GM12878 (cell line): Measurements from ENCODE around the gene DLX6. TPM values are rescaled to one million over a fixed set of nuclear protein-coding genes. Genes with fewer than 3 reads are reported as not detected.

Experiments
- ATAC-seq: fragments of 200-7000 bp; cut with Tn5 transposase; 3 replicates; pipeline ENCODE4 v1.9.1; 2020; ENCODE audit warnings: mild to moderate bottlenecking, moderate library complexity
- BruUV-seq: library from RNA; stranded (reverse); fragments of 400-500 nt; replicated peaks from 2 replicates; lab custom pipeline; 2021; lab: Mats Ljungman, UMichigan
- CTCF ChIA-PET: fragments of 300-600 bp; sonication (Branson Sonifier 250); formaldehyde crosslinking; extraction: SDS; loops from one replicate; lab custom pipeline; 2021; ENCODE audit warnings: inconsistent platforms; lab: Yijun Ruan, JAX
- POLR2A ChIA-PET: fragments of 350-600 bp; formaldehyde crosslinking; extraction: SDS; loops from one replicate; lab custom pipeline; 2021; ENCODE audit warnings: inconsistent platforms; lab: Charles Lee
- RAD21 ChIA-PET: fragments of 300-600 bp; sonication (Branson Sonifier 250); formaldehyde crosslinking; loops from one replicate; lab custom pipeline; 2023; ENCODE audit warnings: antibody characterized with exemption; ENCODE audit not compliant: unreplicated experiment; lab: Charles Lee
- SMC1A ChIA-PET: fragments of 300-600 bp; sonication (Branson Sonifier 250); formaldehyde crosslinking; loops from one replicate; lab custom pipeline; 2023; ENCODE audit not compliant: unreplicated experiment, uncharacterized antibody; lab: Charles Lee
- DNase-seq: peaks from one replicate; pipeline ENCODE4 v3.0.0-alpha.2; 2011; ENCODE audit warnings: low read depth, low spot score
- FAIRE-seq: peaks from 3 replicates; lab custom pipeline; 2011; peaks lifted over from hg19 to GRCh38; lab: Jason Lieb, UNC
- H2AFZ ChIP-seq: 2 replicates; pipeline ENCODE4 v1.6.0; 2011; ENCODE audit warnings: low read depth, low read length, control low read depth; ENCODE audit not compliant: control insufficient read depth
- H3K27ac ChIP-seq: 2 replicates; pipeline ENCODE4 v1.5.1; 2011; ENCODE audit warnings: control low read depth; ENCODE audit not compliant: control insufficient read depth, insufficient read depth
- H3K27me3 ChIP-seq, 2 experiments: replicated peaks in 1 of 2; 2 replicates each; pipeline versions ENCODE4 v1.6.0 to v1.6.1; 2011; ENCODE audit warnings: low read length in 1 of 2; ENCODE audit not compliant: control insufficient read depth in 2 of 2, insufficient read depth in 2 of 2
- H3K36me3 ChIP-seq, 2 experiments: 2 replicates each; pipeline ENCODE4 v1.5.1; 2011; ENCODE audit warnings: low read length in 1 of 2; ENCODE audit not compliant: control insufficient read depth in 2 of 2, insufficient read depth in 2 of 2
- H3K4me1 ChIP-seq: 2 replicates; pipeline ENCODE4 v1.6.1; 2011; ENCODE audit warnings: mild to moderate bottlenecking, low read length, moderate library complexity, mixed read lengths; ENCODE audit not compliant: control insufficient read depth, insufficient read depth
- H3K4me2 ChIP-seq: 2 replicates; pipeline ENCODE4 v1.6.0; 2011; ENCODE audit warnings: control low read depth; ENCODE audit not compliant: control insufficient read depth, insufficient read depth
- H3K4me3 ChIP-seq: fragments of 200-600 bp; sonication (generic); 2 replicates; pipeline ENCODE4 v1.5.1; 2016
- H3K79me2 ChIP-seq: 2 replicates; pipeline ENCODE4 v1.6.0; 2011; ENCODE audit warnings: low read length; ENCODE audit not compliant: control insufficient read depth, insufficient read depth
- H3K9ac ChIP-seq: 2 replicates; pipeline ENCODE4 v1.8.0; 2011; ENCODE audit warnings: low read length, control low read depth, mixed read lengths; ENCODE audit not compliant: control insufficient read depth, insufficient read depth
- H3K9me3 ChIP-seq: replicated peaks from 3 replicates; pipeline ENCODE4 v1.5.1; 2011; ENCODE audit warnings: mild to moderate bottlenecking, low read length; ENCODE audit not compliant: control insufficient read depth, insufficient read depth
- H4K20me1 ChIP-seq: 2 replicates; pipeline ENCODE4 v1.6.0; 2011; ENCODE audit not compliant: control insufficient read depth, insufficient read depth
- BRCA1 ChIP-seq: IDR thresholded peaks from 2 replicates; pipeline ENCODE4 v1.6.1; 2011; ENCODE audit warnings: low read depth, low read length, improper control_type of control experiment
- ELK1 ChIP-seq: IDR thresholded peaks from 2 replicates; pipeline ENCODE4 v1.6.1; 2012; ENCODE audit warnings: low read depth, low read length, improper control_type of control experiment
- GABPA ChIP-seq: IDR thresholded peaks from 2 replicates; pipeline ENCODE4 v1.6.1; 2014; ENCODE audit warnings: antibody characterized with exemption, low read depth, mild to moderate bottlenecking, inconsistent platforms
- HDAC2 ChIP-seq: fragments of 200-600 bp; sonication (generic); IDR thresholded peaks from 2 replicates; pipeline ENCODE4 v1.6.1; 2017
- IRF3 ChIP-seq: fragments of 450-650 bp; IDR thresholded peaks from 2 replicates; pipeline ENCODE4 v1.6.1; 2014; ENCODE audit warnings: mild to moderate bottlenecking
- NFIC ChIP-seq: IDR thresholded peaks from 2 replicates; pipeline ENCODE4 v1.6.1; 2012; ENCODE audit warnings: low read depth, mild to moderate bottlenecking, inconsistent platforms, low read length, moderate library complexity
- SMC3 ChIP-seq: IDR thresholded peaks from 2 replicates; pipeline ENCODE4 v1.6.1; 2011; ENCODE audit warnings: low read length, improper control_type of control experiment, borderline replicate concordance
- SUZ12 ChIP-seq: fragments of 200-600 bp; sonication (generic); IDR thresholded peaks from one replicate; pipeline ENCODE4 v1.6.1; 2018; ENCODE audit warnings: antibody characterized with exemption, mild to moderate bottlenecking; ENCODE audit not compliant: unreplicated experiment
- TCF12 ChIP-seq: IDR thresholded peaks from 2 replicates; pipeline ENCODE4 v1.6.1; 2011; ENCODE audit warnings: low read depth, mild to moderate bottlenecking, low read length
- TCF3 ChIP-seq: IDR thresholded peaks from 2 replicates; pipeline ENCODE4 v1.6.1; 2012; ENCODE audit warnings: low read depth, mild to moderate bottlenecking, low read length, borderline replicate concordance; ENCODE audit not compliant: insufficient read depth
- ZBTB33 ChIP-seq: fragments of 450-650 bp; IDR thresholded peaks from 2 replicates; pipeline ENCODE4 v1.6.1; 2017; ENCODE audit warnings: mild to moderate bottlenecking
- WGBS: methylation state at CpG from one replicate; pipeline ENCODE4 v1.1.6; 2016; ENCODE audit warnings: low lambda C conversion rate; ENCODE audit not compliant: insufficient replicate concordance, insufficient coverage; ENCODE audit errors: missing lambda C conversion rate; 5-methylcytosine and 5-hydroxymethylcytosine counted together
- in situ Hi-C: fragments of 300-500 bp; cut with MboI; formaldehyde crosslinking; loops from 9 replicates; pipeline ENCODE4 v1.14.3; 2018; ENCODE audit warnings: mixed read lengths
- intact Hi-C: fragments of 100-400 bp; cut with micrococcal nuclease; formaldehyde crosslinking; loops from one replicate; pipeline ENCODE4 v1.14.2; 2022; ENCODE audit not compliant: unreplicated experiment
- polyA plus RNA-seq, 11 experiments: library from polyadenylated mRNA; depleted of rRNA in 4 of 11; unstranded in 6 of 11; stranded (reverse) in 5 of 11; fragments of >200 nt; fragmentation: Nextera tagmentation in 4 of 11; fragmentation: Illumina TruSeq in 1 of 11; extraction: Ambion mirVana in 4 of 11; extraction: Trizol in 1 of 11; gene quantifications; 1 replicate in 1 of 11; 2 replicates in 10 of 11; pipeline versions ENCODE4 v1.2.1 to v1.2.3, GENCODE V29; 2011 to 2016; ENCODE audit warnings: inconsistent platforms in 2 of 11, missing spikeins in 2 of 11, low read depth in 1 of 11
- total RNA-seq, 4 experiments: library from RNA; depleted of rRNA in 3 of 4; stranded (reverse); fragments of >200 nt in 3 of 4; fragmentation: Illumina TruSeq in 1 of 4; extraction: Trizol in 1 of 4; gene quantifications; 2 replicates each; pipeline versions ENCODE4 v1.2.1 to v1.2.3, GENCODE V29; 2013 to 2021

Gene DLX6
- total and polyA plus RNA-seq, 10 of the 15 experiments (the other 5 are each of a cell fraction or from before 2014, with no cell fraction given) = not detected

GRCh38 chr7:97011536-97012364 is 6.4 kb downstream of the DLX6 start:
- no TSS peak for BruUV-seq
- H2AFZ ChIP-seq = no peak overlapping the region
- TF ChIP-seq TCF12 = no peak
- TF ChIP-seq SUZ12 = peak; percentile 7
- H3K27me3 ChIP-seq = peaks cover 10 to 22% of the 10 kb centered on the region in 2 experiments; a peak in 3 of 4 replicates
- ChIA-PET CTCF (interaction anchor here (1.0 kb wide), 1 partner anchor 20 kb away, joined by 3 read pairs; no protein-coding TSS in a partner anchor), POLR2A (no interaction called here), SMC1A (no interaction called here), RAD21 (no interaction called here)
- H3K4me2 ChIP-seq = no peak overlapping the region
- ATAC-seq = no peak
- no peaks in the 10 kb centered on the region for H3K9me3 ChIP-seq
- H4K20me1 ChIP-seq = no peaks in the 10 kb centered on the region
- FAIRE-seq = no peak
- H3K4me1 ChIP-seq = no peaks in the 10 kb centered on the region
- 12% methylated on average over 15 of the region's 15 CpGs for WGBS
- H3K79me2 ChIP-seq = no peaks in the 10 kb centered on the region
- no peak overlapping the region for H3K4me3 ChIP-seq
- no peak for DNase-seq
- no peak overlapping the region for H3K27ac ChIP-seq
- no peak overlapping the region for H3K9ac ChIP-seq
- H3K36me3 ChIP-seq = no peaks in the 10 kb centered on the region
- in situ Hi-C loops (no loop called here), intact Hi-C loops (no loop called here)

GRCh38 chr7:97012365-97013133 is 7.2 kb downstream of the DLX6 start:
- intact Hi-C loops = no loop called here
- Histone ChIP-seq H3K27ac (no peak overlapping the region), H3K27me3 (peaks cover 12 to 22% of the 10 kb centered on the region in 2 experiments; a peak in 3 of 4 replicates), H3K4me1 (no peaks in the 10 kb centered on the region), H2AFZ (no peak overlapping the region), H3K4me2 (no peak overlapping the region), H3K36me3 (no peaks in the 10 kb centered on the region), H3K9ac (no peak overlapping the region), H3K9me3 (no peaks in the 10 kb centered on the region), H4K20me1 (no peaks in the 10 kb centered on the region), H3K4me3 (no peak overlapping the region), H3K79me2 (no peaks in the 10 kb centered on the region)
- 26% methylated on average over 21 of the region's 21 CpGs for WGBS
- DNase-seq (no peak), ATAC-seq (no peak), FAIRE-seq (no peak)
- ChIA-PET CTCF (interaction anchor here (0.5 to 1.0 kb wide), 2 partner anchors 19 to 672 kb away, joined by 3 read pairs; no protein-coding TSS in a partner anchor), POLR2A (no interaction called here), SMC1A (no interaction called here), RAD21 (no interaction called here)
- no TSS peak for BruUV-seq
- in situ Hi-C loops = no loop called here
- TF ChIP-seq HDAC2 (no peak), TCF3 (no peak), ZBTB33 (no peak), BRCA1 (no peak), ELK1 (no peak), GABPA (no peak), NFIC (no peak), SMC3 (no peak), IRF3 (no peak)
